ENCODE measurements around the gene SLCO4A1.

SLCO4A1 gene

GRCh38 chr20:62710221-62710885 lies 68.0 kb downstream of the SLCO4A1 start:
- in situ Hi-C loops (cut with HindIII; ENCODE audit: low sequenced_read_pairs), result loop anchor here (5.0 kb wide), 1 partner anchor 107 kb away; the partner anchor contains the start of gene COL9A3

GRCh38 chr20:62710886-62711702 lies 68.8 kb downstream of the SLCO4A1 start:
- in situ Hi-C loops (cut with HindIII; ENCODE audit: low sequenced_read_pairs), result loop anchor here (5.0 kb wide), 1 partner anchor 106 kb away; the partner anchor contains the start of gene COL9A3

GRCh38 chr20:62711703-62712101 lies 69.4 kb downstream of the SLCO4A1 start:
- in situ Hi-C loops (cut with HindIII; ENCODE audit: low sequenced_read_pairs), result loop anchor here (5.0 kb wide), 1 partner anchor 106 kb away; the partner anchor contains the start of gene COL9A3

GRCh38 chr20:62712606-62713005 lies 70.3 kb downstream of the SLCO4A1 start:
- in situ Hi-C loops (cut with HindIII; ENCODE audit: low sequenced_read_pairs), result loop anchor here (5.0 kb wide), 1 partner anchor 105 kb away; the partner anchor contains the start of gene COL9A3

GRCh38 chr20:62714006-62714405 lies 71.7 kb downstream of the SLCO4A1 start:
- in situ Hi-C loops (cut with HindIII; ENCODE audit: low sequenced_read_pairs), result loop anchor here (5.0 kb wide), 1 partner anchor 103 kb away; the partner anchor contains the start of gene COL9A3

- in situ Hi-C loops (cut with HindIII; ENCODE audit: low sequenced_read_pairs), result loop anchor here (5.0 kb wide), 1 partner anchor 103 kb away; the partner anchor contains the start of gene COL9A3
These were observed 72.5 kb downstream of the SLCO4A1 start for GRCh38 chr20:62714799-62715198.

- in situ Hi-C loops (cut with HindIII; ENCODE audit: low sequenced_read_pairs), result no loop called here
These were observed 72.9 kb downstream of the SLCO4A1 start for GRCh38 chr20:62715201-62715600.

GRCh38 chr20:62716198-62716940 lies 74.1 kb downstream of the SLCO4A1 start:
- in situ Hi-C loops (cut with HindIII; ENCODE audit: low sequenced_read_pairs), result no loop called here

- in situ Hi-C loops (cut with HindIII; ENCODE audit: low sequenced_read_pairs), result no loop called here
These were observed 74.6 kb downstream of the SLCO4A1 start for GRCh38 chr20:62716941-62717310.

GRCh38 chr20:62717933-62718332 lies 75.6 kb downstream of the SLCO4A1 start:
- in situ Hi-C loops (cut with HindIII; ENCODE audit: low sequenced_read_pairs), result no loop called here

- in situ Hi-C loops (cut with HindIII; ENCODE audit: low sequenced_read_pairs), result no loop called here
These were observed 76.2 kb downstream of the SLCO4A1 start for GRCh38 chr20:62718546-62718945.

GRCh38 chr20:62719250-62719935 lies 77.1 kb downstream of the SLCO4A1 start:
- in situ Hi-C loops (cut with HindIII; ENCODE audit: low sequenced_read_pairs), result no loop called here
